MCF 10A (cell line): ENCODE data around the gene CDK14. TPM values are rescaled to one million over a fixed set of nuclear protein-coding genes. Genes with fewer than 3 reads are reported as not detected.

Experiments used
- BruUV-seq: library from RNA; stranded (reverse); fragments of 400-500 nt; replicated peaks from 2 replicates; lab custom pipeline; 2021; lab: Mats Ljungman, UMichigan
- CTCF ChIA-PET: fragments of 300-600 bp; sonication (Branson Sonifier 250); formaldehyde crosslinking; extraction: SDS; loops from one replicate; lab custom pipeline; 2021; ENCODE audit warnings: antibody characterized with exemption, inconsistent platforms; lab: Yijun Ruan, JAX
- POLR2A ChIA-PET: fragments of 300-600, 350-650 bp; sonication (Branson Sonifier 250); formaldehyde crosslinking; extraction: SDS; loops from one replicate; lab custom pipeline; 2020; ENCODE audit warnings: antibody characterized with exemption, inconsistent platforms; lab: Yijun Ruan, JAX
- DNase-seq: peaks from one replicate; pipeline ENCODE4 v3.0.0-alpha.2; 2018; ENCODE audit not compliant: unreplicated experiment
- H3K27ac Mint-ChIP-seq: one replicate; pipeline ENCODE4 v1.8.0; 2022; ENCODE audit warnings: mild to moderate bottlenecking, low read depth, mixed read lengths; ENCODE audit not compliant: unreplicated experiment
- H3K27me3 Mint-ChIP-seq: one replicate; pipeline ENCODE4 v1.8.0; 2022; ENCODE audit warnings: mixed read lengths; ENCODE audit not compliant: insufficient read depth, unreplicated experiment
- H3K36me3 Mint-ChIP-seq: one replicate; pipeline ENCODE4 v1.8.0; 2022; ENCODE audit warnings: mild to moderate bottlenecking, moderate library complexity, mixed read lengths; ENCODE audit not compliant: insufficient read depth, unreplicated experiment
- H3K4me1 Mint-ChIP-seq: one replicate; pipeline ENCODE4 v1.8.0; 2022; ENCODE audit warnings: mixed read lengths; ENCODE audit not compliant: insufficient read depth, unreplicated experiment
- H3K4me3 Mint-ChIP-seq: one replicate; pipeline ENCODE4 v1.8.0; 2022; ENCODE audit warnings: mild to moderate bottlenecking, moderate library complexity, mixed read lengths; ENCODE audit not compliant: unreplicated experiment
- H3K9me3 Mint-ChIP-seq: one replicate; pipeline ENCODE4 v1.8.0; 2022; ENCODE audit warnings: mixed read lengths; ENCODE audit not compliant: unreplicated experiment
- CTCF ChIP-seq: fragments of 200-600 bp; IDR thresholded peaks from one replicate; pipeline ENCODE4 v1.8.0; 2022; ENCODE audit warnings: antibody characterized with exemption, mild to moderate bottlenecking; ENCODE audit not compliant: unreplicated experiment
- intact Hi-C: fragments of 100-400 bp; cut with micrococcal nuclease; formaldehyde crosslinking; loops from 2 replicates; pipeline ENCODE4 v1.14.1; 2022
- total RNA-seq: library from RNA; stranded (reverse); gene quantifications from 2 replicates; pipeline ENCODE4 v1.2.3, GENCODE V29; 2022

CDK14 gene
- total RNA-seq, 1 experiment from 2014 or later = 32.0 TPM

GRCh38 chr7:90897961-90898469, 301.9 kb downstream of the CDK14 start:
- POLR2A ChIA-PET = no interaction called here
- no peak overlapping the region for H3K4me3 Mint-ChIP-seq
- H3K36me3 Mint-ChIP-seq = peaks cover 4% of the 10 kb centered on the region
- CTCF ChIA-PET = no interaction called here
- DNase-seq = no peak
- no peaks in the 10 kb centered on the region for H3K27me3 Mint-ChIP-seq
- BruUV-seq = no TSS peak
- H3K9me3 Mint-ChIP-seq = no peaks in the 10 kb centered on the region
- intact Hi-C loops = no loop called here
- no peak for TF ChIP-seq CTCF
- no peak overlapping the region for H3K27ac Mint-ChIP-seq
- H3K4me1 Mint-ChIP-seq = no peaks in the 10 kb centered on the region

- DNase-seq = no peak
- peaks cover 4% of the 10 kb centered on the region for H3K36me3 Mint-ChIP-seq
- H3K27ac Mint-ChIP-seq = no peak overlapping the region
- BruUV-seq = no TSS peak
- H3K4me3 Mint-ChIP-seq = no peak overlapping the region
- H3K4me1 Mint-ChIP-seq = no peaks in the 10 kb centered on the region
- CTCF ChIA-PET = no interaction called here
- TF ChIP-seq CTCF = no peak
- intact Hi-C loops = no loop called here
- H3K27me3 Mint-ChIP-seq = no peaks in the 10 kb centered on the region
- POLR2A ChIA-PET = no interaction called here
- no peaks in the 10 kb centered on the region for H3K9me3 Mint-ChIP-seq
Observed at GRCh38 chr7:90900628-90901356, 304.7 kb downstream of the CDK14 start.

- Mint-ChIP-seq H3K4me3 (no peak overlapping the region), H3K27ac (no peak overlapping the region), H3K36me3 (peaks cover 4% of the 10 kb centered on the region), H3K27me3 (no peaks in the 10 kb centered on the region), H3K4me1 (no peaks in the 10 kb centered on the region), H3K9me3 (no peaks in the 10 kb centered on the region)
- TF ChIP-seq CTCF = no peak
- DNase-seq = no peak
- intact Hi-C loops = no loop called here
- BruUV-seq = no TSS peak
- POLR2A ChIA-PET = no interaction called here
- CTCF ChIA-PET = interaction anchor here (0.5 to 0.7 kb wide), 2 partner anchors 10 to 252 kb away, joined by 3 to 4 read pairs; no protein-coding TSS in a partner anchor
Observed at GRCh38 chr7:90903841-90904240, 307.7 kb downstream of the CDK14 start.

GRCh38 chr7:90910136-90910535, 314.0 kb downstream of the CDK14 start:
- intact Hi-C loops = no loop called here
- CTCF ChIA-PET = interaction anchor here (0.7 kb wide), 1 partner anchor 455 kb away, joined by 3 read pairs; no protein-coding TSS in a partner anchor

More at GRCh38 chr7:90910136-90910535, 314.0 kb downstream of the CDK14 start:
- Mint-ChIP-seq H3K27ac (no peak overlapping the region), H3K9me3 (no peaks in the 10 kb centered on the region), H3K27me3 (no peaks in the 10 kb centered on the region), H3K36me3 (peaks cover 11% of the 10 kb centered on the region), H3K4me3 (no peak overlapping the region), H3K4me1 (no peaks in the 10 kb centered on the region)
- no peak for TF ChIP-seq CTCF
- POLR2A ChIA-PET = interaction anchor here (0.7 kb wide), 1 partner anchor 48 kb away, joined by 3 read pairs; no protein-coding TSS in a partner anchor
- DNase-seq = peak; percentile 12
- no TSS peak for BruUV-seq
